Measurements from ENCODE around the gene AURKAIP1.

AURKAIP1 gene

DNA sequence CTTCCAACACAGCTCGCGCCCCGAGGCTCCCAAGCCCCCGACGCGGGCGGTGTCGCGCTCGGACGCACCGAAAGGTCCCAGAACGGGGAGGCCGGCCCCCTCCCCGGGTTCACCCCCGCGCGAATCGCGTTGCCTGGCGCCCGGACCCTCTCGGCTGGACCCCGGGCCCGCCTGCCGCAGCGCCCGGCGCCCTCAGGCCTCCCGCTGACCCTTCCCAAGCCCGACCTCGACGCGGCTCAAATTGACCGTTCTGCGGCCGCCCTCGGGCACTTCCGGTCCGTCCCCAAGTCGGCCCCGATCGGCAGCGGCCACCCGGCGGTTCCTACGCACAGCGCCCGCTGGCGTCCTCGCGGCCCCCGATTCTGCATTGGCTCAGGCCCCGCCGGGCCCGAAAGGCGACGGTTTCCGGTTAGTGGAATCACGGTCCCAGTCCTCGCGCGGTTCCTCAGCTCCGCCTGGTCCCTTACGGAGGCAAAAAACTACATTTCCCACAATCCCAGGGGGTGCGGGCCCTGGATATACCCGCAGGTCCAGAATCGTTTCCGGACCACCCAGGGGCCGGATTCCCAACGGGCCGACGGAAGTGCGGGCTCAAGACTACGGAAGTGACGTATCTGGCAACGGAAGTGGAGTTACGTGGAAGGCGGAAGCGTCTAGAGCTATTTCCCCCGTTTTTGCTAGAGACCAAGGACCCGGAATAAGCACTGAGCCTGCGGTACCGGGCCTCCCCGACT lies at the start of gene AURKAIP1:
TSS of gene AURKAIP1 (minus strand) at position 279 of the 734 bp plus-strand sequence. CDS start 451 bp downstream, outside the sequence.
- TF ChIP-seq EZH2phosphoT487 (IDR thresholded peaks at IDR 0.05; ENCODE audit: low read depth): no peak
- TF ChIP-seq, protein P1, sequence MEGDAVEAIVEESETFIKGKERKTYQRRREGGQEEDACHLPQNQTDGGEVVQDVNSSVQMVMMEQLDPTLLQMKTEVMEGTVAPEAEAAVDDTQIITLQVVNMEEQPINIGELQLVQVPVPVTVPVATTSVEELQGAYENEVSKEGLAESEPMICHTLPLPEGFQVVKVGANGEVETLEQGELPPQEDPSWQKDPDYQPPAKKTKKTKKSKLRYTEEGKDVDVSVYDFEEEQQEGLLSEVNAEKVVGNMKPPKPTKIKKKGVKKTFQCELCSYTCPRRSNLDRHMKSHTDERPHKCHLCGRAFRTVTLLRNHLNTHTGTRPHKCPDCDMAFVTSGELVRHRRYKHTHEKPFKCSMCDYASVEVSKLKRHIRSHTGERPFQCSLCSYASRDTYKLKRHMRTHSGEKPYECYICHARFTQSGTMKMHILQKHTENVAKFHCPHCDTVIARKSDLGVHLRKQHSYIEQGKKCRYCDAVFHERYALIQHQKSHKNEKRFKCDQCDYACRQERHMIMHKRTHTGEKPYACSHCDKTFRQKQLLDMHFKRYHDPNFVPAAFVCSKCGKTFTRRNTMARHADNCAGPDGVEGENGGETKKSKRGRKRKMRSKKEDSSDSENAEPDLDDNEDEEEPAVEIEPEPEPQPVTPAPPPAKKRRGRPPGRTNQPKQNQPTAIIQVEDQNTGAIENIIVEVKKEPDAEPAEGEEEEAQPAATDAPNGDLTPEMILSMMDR (IDR thresholded peaks at IDR 0.05; ENCODE audit: low read depth, low read length): peak; percentile 12; the same call in 1 of the 2 replicates
- H2AFZ ChIP-seq (ENCODE audit: low read depth, low read length): no peak within 1 kb of the TSS; the same call in 1 of the 2 replicates

GRCh38 chr1:1424707-1425106 lies 49.7 kb upstream of the AURKAIP1 start:
- Histone ChIP-seq H3K4me2 (ENCODE audit: low read length) (no peak overlapping the region), H3K4me3 (ENCODE audit: low read length) (no peak overlapping the region), H2AFZ (ENCODE audit: low read depth, low read length) (no peak overlapping the region), H3K36me3 (replicated peaks; ENCODE audit: low read depth, low read length) (no peaks in the 10 kb centered on the region), H3K9ac (ENCODE audit: low read length) (no peak overlapping the region), H4K20me1 (ENCODE audit: insufficient read depth, low read length) (no peaks in the 10 kb centered on the region), H3K4me1 (ENCODE audit: low read length) (peaks cover 9% of the 10 kb centered on the region; the same call in 1 of the 2 replicates), H3K27me3 (ENCODE audit: low read depth, low read length) (no peaks in the 10 kb centered on the region), H3K9me3 (ENCODE audit: insufficient read depth, low read length) (no peaks in the 10 kb centered on the region), H3K79me2 (ENCODE audit: low read length) (no peaks in the 10 kb centered on the region), H3K27ac (ENCODE audit: low read length) (no peak overlapping the region)
- no peak for TF ChIP-seq EZH2phosphoT487 (IDR thresholded peaks at IDR 0.05; ENCODE audit: low read depth)
- TF ChIP-seq, protein P1 (IDR thresholded peaks at IDR 0.05; ENCODE audit: low read depth, low read length): no peak

More for the DNA sequence above, at the start of gene AURKAIP1:
- Histone ChIP-seq H3K4me2 (ENCODE audit: low read length) (peak within 1 kb of the TSS; percentile 64), H3K9me3 (ENCODE audit: insufficient read depth, low read length) (no peaks in the 10 kb centered on the region), H4K20me1 (ENCODE audit: insufficient read depth, low read length) (no peaks in the 10 kb centered on the region), H3K9ac (ENCODE audit: low read length) (peak within 1 kb of the TSS; percentile 90), H3K27me3 (ENCODE audit: low read depth, low read length) (no peaks in the 10 kb centered on the region), H3K4me1 (ENCODE audit: low read length) (peaks cover 23% of the 10 kb centered on the region), H3K79me2 (ENCODE audit: low read length) (peaks cover 36% of the 10 kb centered on the region), H3K4me3 (ENCODE audit: low read length) (peak within 1 kb of the TSS; percentile 92), H3K27ac (ENCODE audit: low read length) (peak within 1 kb of the TSS; percentile 74), H3K36me3 (replicated peaks; ENCODE audit: low read depth, low read length) (peaks cover 16% of the 10 kb centered on the region)

DNA sequence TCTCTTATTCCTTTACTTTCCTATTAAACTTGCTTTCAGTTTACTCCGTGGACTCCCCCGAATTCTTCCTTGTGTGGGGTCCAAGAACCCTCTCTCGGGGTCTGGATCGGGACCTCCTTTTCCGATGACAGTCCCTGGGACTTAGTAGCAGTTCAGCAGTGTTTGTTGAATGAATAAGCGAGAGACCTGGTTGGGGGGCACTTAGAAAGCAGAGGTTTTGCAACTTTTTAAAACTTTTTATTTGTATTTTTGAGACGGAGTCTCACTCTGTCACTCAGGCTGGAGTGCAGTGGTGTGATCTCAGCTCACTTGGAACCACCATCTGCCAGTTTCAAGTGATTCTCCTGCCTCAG lies 48.2 kb upstream of the AURKAIP1 start:
- TF ChIP-seq EZH2phosphoT487 (IDR thresholded peaks at IDR 0.05; ENCODE audit: low read depth): no peak
- TF ChIP-seq, protein P1 (IDR thresholded peaks at IDR 0.05; ENCODE audit: low read depth, low read length): no peak
- no peaks in the 10 kb centered on the region for H3K36me3 ChIP-seq (replicated peaks; ENCODE audit: low read depth, low read length)
- no peak overlapping the region for H3K4me2 ChIP-seq (ENCODE audit: low read length)
- H3K4me1 ChIP-seq (ENCODE audit: low read length): peaks cover 19% of the 10 kb centered on the region
- H4K20me1 ChIP-seq (ENCODE audit: insufficient read depth, low read length): no peaks in the 10 kb centered on the region
- H2AFZ ChIP-seq (ENCODE audit: low read depth, low read length): no peak overlapping the region
- H3K27ac ChIP-seq (ENCODE audit: low read length): no peak overlapping the region
- no peaks in the 10 kb centered on the region for H3K27me3 ChIP-seq (ENCODE audit: low read depth, low read length)
- no peak overlapping the region for H3K4me3 ChIP-seq (ENCODE audit: low read length)
- H3K79me2 ChIP-seq (ENCODE audit: low read length): no peaks in the 10 kb centered on the region
- no peak overlapping the region for H3K9ac ChIP-seq (ENCODE audit: low read length)
- no peaks in the 10 kb centered on the region for H3K9me3 ChIP-seq (ENCODE audit: insufficient read depth, low read length)

DNA sequence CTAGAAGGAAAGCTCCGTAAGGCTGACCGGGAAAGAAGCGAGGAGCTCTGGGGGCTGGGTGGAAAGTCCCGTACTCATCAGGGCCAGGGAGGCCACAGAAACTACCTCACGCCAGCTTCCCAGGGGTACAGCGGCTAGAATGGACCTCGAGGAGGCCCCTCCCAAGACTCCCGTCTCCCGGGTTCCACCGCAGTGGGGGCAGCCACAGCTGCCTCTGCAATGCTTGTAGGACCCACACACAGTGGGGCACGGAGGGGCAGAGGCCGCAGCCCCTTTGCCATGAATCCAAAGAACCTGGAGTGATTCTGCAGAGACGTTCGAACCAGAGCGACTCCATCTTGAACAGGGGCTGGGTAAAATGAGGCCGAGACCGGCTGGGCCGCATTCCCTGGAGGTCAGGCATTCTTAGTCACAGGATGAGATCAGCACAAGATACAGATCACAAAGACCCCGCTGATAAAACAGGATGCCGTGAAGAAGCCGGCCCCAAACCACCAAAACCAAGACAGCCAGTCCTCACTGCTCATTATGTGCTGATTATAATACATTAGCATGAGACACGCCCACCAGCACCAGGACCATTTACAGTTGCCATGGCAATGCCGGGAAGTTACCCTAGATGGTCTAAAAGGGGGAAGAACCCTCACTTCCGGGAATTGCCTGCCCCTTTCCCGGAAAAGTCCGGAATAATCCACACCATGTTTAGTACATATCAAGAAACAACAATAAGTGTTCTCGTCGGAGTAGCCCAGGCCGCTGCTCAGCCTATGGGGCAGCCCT lies 47.6 kb upstream of the AURKAIP1 start:
- TF ChIP-seq EZH2phosphoT487 (IDR thresholded peaks at IDR 0.05; ENCODE audit: low read depth): no peak
- TF ChIP-seq, protein P1 (IDR thresholded peaks at IDR 0.05; ENCODE audit: low read depth, low read length): no peak
- Histone ChIP-seq H3K4me1 (ENCODE audit: low read length) (peaks cover 25% of the 10 kb centered on the region), H4K20me1 (ENCODE audit: insufficient read depth, low read length) (no peaks in the 10 kb centered on the region), H3K9me3 (ENCODE audit: insufficient read depth, low read length) (no peaks in the 10 kb centered on the region), H3K27me3 (ENCODE audit: low read depth, low read length) (no peaks in the 10 kb centered on the region), H3K4me2 (ENCODE audit: low read length) (no peak overlapping the region), H3K9ac (ENCODE audit: low read length) (no peak overlapping the region), H2AFZ (ENCODE audit: low read depth, low read length) (peak overlapping the region; percentile 46; the same call in 1 of the 2 replicates), H3K36me3 (replicated peaks; ENCODE audit: low read depth, low read length) (no peaks in the 10 kb centered on the region), H3K4me3 (ENCODE audit: low read length) (no peak overlapping the region), H3K27ac (ENCODE audit: low read length) (no peak overlapping the region), H3K79me2 (ENCODE audit: low read length) (no peaks in the 10 kb centered on the region)

All from OCI-LY3 (cell line).